Upper lobe of left lung (tissue), 4 donors: ENCODE results near the gene C10orf67.

Experiments used
- EP300 ChIP-seq, 4 donors: sonication (generic); formaldehyde crosslinking; IDR thresholded peaks; one replicate each; pipeline ENCODE4 v1.5.1; 2017; ENCODE audit warnings: antibody characterized with exemption in 4 of 4, control low read depth in 2 of 4
- POLR2A ChIP-seq, 4 donors: fragments of 450-650 bp; IDR thresholded peaks; one replicate each; pipeline ENCODE4 v1.5.1; 2016 to 2017; ENCODE audit warnings: antibody characterized with exemption in 4 of 4, mild to moderate bottlenecking in 2 of 4
- TF ChIP-seq, protein P1 (sequence below), 6 experiments: fragments of 450-650 bp in 4 of 6; fragments of 200-600 bp in 2 of 6; sonication (generic) in 2 of 6; IDR thresholded peaks; one replicate each; pipeline ENCODE4 v1.5.1; 2016 to 2019; ENCODE audit warnings: antibody characterized with exemption in 6 of 6

- TF ChIP-seq, protein P1, sequence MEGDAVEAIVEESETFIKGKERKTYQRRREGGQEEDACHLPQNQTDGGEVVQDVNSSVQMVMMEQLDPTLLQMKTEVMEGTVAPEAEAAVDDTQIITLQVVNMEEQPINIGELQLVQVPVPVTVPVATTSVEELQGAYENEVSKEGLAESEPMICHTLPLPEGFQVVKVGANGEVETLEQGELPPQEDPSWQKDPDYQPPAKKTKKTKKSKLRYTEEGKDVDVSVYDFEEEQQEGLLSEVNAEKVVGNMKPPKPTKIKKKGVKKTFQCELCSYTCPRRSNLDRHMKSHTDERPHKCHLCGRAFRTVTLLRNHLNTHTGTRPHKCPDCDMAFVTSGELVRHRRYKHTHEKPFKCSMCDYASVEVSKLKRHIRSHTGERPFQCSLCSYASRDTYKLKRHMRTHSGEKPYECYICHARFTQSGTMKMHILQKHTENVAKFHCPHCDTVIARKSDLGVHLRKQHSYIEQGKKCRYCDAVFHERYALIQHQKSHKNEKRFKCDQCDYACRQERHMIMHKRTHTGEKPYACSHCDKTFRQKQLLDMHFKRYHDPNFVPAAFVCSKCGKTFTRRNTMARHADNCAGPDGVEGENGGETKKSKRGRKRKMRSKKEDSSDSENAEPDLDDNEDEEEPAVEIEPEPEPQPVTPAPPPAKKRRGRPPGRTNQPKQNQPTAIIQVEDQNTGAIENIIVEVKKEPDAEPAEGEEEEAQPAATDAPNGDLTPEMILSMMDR (IDR thresholded peaks at IDR 0.05): no peak
- TF ChIP-seq EP300 (IDR thresholded peaks at IDR 0.05) (no peak), POLR2A (IDR thresholded peaks at IDR 0.05) (no peak)
These were observed 141.8 kb downstream of the C10orf67 start for GRCh38 chr10:23202779-23203178.
